A673 (cell line): ENCODE results near the gene GLI3.

Source experiments
- EZH2 ChIP-seq: fragments of 200-600 bp; sonication (generic); IDR thresholded peaks from 2 replicates; pipeline ENCODE4 v1.6.1; 2017; ENCODE audit warnings: borderline replicate concordance, low read depth, mild to moderate bottlenecking, mixed read lengths, antibody characterized with exemption, low read length; ENCODE audit not compliant: poor library complexity, severe bottlenecking
- TF ChIP-seq, protein P1 (sequence below): fragments of 300-800, 200-600 bp; sonication (generic); conservative IDR thresholded peaks from 2 replicates; pipeline ENCODE4 v1.5.1; 2017; ENCODE audit warnings: low read depth, mild to moderate bottlenecking, antibody characterized with exemption, low read length, moderate library complexity, mixed read lengths

DNA sequence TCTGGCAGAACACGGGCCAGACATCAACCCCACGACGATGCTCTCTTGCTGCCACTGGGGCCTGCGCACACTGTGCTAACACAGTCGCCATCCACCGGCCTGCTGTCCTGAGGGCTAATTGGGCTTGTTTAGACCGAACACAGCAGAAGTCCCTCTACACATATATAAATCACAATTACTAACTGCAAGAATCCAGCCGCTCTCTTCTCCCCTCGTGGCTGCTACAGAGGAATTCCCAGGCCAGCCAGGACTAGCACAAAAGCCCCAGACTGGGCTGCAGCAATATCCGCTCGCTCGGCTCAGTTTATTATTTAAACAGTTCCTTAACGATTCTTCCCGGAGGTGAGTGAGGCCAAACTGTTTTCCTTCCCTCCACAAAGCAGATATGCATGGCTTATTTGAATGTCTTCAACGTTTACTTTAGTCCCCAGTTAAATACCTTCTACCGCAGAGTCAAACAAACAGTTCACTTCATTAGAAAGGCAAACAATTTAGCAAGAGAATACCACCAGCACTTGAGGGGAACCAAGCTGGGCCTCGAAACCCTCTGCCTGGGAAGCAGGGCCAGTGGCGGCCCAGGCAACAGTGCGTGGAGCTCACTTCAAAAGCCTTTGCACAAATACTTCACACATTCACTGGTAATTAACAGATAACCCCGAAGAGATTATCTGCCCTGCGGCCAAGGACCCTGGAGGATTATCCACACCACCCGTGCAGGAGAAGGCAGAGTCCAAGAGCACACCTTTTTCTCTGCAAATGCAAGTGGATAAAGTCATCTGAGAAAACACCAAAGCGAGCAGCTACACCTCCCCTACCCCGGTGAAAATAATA, 145.3 kb downstream of the GLI3 start:
- TF ChIP-seq, protein P1, sequence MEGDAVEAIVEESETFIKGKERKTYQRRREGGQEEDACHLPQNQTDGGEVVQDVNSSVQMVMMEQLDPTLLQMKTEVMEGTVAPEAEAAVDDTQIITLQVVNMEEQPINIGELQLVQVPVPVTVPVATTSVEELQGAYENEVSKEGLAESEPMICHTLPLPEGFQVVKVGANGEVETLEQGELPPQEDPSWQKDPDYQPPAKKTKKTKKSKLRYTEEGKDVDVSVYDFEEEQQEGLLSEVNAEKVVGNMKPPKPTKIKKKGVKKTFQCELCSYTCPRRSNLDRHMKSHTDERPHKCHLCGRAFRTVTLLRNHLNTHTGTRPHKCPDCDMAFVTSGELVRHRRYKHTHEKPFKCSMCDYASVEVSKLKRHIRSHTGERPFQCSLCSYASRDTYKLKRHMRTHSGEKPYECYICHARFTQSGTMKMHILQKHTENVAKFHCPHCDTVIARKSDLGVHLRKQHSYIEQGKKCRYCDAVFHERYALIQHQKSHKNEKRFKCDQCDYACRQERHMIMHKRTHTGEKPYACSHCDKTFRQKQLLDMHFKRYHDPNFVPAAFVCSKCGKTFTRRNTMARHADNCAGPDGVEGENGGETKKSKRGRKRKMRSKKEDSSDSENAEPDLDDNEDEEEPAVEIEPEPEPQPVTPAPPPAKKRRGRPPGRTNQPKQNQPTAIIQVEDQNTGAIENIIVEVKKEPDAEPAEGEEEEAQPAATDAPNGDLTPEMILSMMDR: no peak
- no peak for TF ChIP-seq EZH2
